ENCODE results near the gene CXXC5.

CXXC5 gene

DNA sequence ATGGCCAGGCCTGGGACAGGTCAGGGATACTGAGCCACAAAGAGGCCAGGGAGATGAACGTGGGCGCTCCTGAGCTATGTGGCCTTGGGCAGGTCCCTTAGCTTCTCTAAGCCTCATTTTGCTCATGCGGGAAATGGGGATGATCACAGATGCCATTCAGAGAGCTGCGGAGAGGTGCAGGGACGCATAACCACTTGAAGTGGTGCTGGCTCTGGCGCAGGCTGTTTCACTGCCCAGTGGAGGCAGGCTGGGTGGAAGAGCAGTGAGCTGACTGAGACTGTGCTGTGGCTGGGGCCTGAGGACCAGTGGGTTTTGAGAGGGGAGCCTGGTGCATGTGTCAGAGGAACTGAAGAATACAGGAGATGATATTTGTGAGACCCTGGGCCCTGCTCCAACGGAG is 18.4 kb downstream of the CXXC5 start:
- no peak for DNase-seq (ENCODE audit: low read depth)

DNA sequence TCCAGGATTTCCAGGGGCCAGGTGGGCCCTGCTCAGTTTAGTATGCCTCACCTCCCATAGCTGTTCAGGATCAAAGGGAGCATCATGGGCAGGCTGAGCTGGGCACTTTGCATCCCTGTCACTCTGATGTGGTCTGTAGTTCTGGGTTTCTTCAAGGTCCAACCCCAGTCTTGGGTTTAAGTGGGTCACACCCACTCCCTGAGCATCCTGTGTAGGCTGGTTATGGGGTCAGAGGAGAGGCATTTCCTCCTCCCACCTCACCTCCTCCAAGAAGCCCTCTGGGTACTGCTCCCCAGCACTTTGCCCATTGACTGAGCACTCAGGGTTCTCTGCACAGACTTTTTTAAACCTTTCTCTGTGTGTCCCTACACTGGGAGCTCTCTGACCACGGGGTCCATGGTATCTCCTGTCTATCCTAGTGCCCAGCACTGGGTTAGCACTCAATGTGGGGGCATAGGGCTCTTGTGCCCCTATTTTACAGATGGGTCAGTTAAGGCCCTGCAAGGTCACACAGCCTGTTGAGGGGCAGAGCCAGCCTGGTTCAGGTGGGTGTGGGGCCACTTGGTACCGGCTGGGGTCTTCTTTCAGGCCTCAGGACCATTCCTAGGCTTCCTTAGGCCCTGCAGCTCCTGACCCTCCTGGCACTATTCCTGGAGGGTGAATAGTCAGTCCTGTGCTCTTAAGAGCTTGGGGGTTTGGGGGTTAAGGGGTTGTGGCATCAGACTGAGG is 19.0 kb downstream of the CXXC5 start:
- no peak for DNase-seq (ENCODE audit: low read depth)

DNA sequence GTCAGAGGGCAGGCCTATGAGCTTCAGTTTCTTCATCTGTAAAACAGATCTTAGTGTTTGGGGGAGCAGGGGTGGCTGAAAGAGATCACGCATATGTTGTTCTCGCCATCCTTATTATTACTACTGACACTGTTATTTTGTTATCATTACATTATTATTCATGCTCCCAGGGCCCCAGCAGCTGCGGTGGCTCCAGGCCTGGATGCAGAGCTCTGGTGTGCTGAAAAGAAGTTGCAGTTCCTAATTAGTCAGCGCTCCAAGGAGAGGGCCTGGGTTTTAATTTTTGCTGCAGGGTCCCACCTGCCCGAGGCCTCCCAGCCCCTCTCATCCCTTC is 19.5 kb downstream of the CXXC5 start:
- peak; percentile 41 for DNase-seq (ENCODE audit: low read depth)

DNA sequence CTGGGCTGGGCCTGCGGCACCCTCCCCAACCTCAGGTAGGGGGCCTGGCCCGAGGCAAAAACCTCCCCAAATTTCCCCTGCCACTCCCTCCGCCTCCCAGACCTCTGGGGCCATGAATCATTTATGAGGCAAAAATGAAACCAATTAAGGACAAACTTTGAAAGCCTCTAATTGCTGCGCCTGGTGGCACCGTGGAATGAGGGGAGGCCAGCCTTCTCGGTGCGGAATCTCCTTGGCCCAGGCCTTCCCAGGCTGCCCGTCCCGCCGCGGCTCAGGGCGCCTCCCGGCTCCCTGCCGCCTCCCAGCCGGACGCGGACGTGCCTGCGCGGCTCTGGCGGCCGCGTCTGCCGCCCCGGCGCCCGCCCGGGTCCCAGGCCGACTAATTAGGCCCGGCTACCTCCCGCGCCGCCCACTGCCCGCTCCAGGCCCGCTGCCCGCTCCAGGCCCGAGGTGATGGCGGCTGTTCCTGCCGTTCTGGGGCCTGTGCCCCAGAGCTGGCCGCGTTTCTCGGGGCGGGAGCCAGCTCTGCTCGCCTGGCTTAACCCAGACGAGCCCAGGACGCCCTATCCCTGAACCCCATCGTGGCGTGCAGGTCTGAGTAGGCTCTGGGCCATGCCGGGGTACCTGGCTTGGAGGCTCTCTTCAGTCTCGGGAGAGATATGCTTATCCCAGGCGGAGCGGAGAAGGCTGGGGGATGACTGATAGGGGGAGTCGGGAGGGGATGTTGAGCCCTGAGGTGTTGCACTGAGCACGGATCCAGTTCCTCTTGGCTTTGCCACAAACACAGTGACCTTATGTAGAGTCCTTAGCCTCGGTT is 20.1 kb downstream of the CXXC5 start:
- DNase-seq (ENCODE audit: low read depth): no peak

DNA sequence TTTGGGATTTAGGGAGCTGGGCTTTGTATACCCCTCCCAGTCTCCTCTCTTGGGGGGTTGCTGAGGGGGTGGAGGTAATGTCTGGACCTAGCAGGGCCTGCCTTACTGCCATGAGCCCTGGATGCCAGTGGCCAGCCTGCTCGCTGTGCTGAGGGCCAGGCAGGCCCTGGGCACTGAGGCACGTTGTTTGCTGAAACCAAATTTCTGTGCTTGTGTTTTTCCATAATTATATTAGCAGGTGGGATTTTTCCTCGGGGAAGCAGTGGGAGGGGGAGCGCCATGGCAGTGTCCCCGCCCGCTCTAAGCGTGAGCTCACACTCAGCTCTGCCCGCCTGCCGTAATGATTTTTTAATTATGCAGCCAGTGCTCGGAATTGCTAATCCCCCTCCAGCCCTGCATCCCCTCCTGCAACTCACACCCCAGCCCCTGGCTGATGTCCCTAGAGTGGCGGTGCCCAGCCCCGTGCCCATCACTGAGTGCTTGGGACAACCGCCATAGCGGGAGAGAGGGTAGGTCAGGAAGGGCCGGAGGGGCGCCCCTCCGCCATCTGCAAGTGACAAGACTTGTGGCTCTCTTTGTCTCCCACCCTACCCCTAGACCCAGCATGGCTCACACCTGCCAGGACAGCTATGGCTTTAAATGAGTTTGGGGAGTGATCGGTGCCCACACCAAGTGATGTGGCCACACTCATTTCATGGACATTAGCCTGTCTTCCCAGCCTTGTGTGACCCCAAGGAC is 20.9 kb downstream of the CXXC5 start:
- no peak for DNase-seq (ENCODE audit: low read depth)

DNA sequence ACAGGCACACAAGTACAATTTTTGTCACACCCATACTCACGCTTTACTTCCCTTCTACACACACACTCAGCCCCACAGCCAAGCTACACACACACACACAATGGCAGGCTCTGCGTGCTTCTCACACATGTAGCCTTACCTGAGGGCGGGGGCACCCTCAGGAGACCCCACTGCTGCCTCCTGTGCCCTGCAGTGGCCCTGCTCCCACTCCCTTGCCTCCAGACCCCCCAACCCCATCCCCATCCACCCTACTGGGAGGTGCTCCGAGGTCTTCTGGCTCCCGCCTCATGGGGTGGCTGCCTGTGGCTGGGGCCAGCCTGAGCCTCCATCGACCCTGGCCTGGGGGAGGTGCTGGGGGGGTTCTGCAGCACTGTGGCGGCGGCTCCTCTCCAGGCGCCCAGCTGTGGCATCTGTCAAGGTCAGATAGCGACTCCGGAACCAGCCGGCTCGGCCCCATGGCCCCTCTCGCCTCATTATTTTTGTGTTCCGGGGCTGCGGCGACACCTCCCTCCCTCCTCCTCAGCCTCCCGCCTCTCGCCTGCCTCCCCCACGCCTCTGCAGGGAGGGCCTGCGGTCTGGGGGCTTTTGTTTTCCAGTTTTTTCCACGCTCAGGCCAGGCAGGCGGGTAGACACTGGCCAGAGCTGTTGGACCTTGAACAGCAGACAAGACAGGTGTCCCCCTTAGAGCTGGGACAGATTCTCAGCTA is 21.7 kb downstream of the CXXC5 start:
- DNase-seq (ENCODE audit: low read depth): no peak

DNA sequence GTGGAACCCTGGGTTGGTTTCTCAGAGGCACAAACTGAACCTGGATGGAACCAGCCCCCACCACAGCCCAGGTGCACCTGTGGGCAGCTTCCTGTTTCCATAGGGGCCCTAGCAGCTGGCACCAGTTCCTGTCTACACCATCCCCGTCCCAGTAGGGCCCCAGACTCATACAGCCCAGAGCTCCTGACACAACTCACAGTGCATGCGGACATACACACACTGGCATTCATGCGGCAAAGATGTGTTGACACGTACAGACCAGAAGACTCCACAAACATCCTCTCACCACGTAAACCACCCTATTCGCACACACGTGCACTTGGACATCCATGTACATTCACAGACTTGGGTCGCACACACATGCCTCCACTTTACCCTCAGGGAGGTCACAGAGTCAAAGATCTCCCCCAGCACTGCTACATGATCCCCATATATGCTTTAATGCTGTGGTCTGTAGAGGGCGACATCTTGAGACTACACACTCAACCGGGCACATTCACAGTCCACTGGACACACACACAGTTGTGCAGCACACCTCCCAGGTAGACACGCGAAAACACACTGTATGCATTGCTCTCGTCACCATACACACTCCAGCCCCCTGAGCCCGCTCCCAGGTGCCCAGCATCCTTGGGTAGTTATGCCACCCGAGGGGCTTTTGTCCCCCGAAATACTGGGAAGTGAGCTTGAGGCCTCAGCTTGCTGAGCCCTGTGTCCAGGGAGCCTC is 22.4 kb downstream of the CXXC5 start:
- DNase-seq (ENCODE audit: low read depth): no peak

DNA sequence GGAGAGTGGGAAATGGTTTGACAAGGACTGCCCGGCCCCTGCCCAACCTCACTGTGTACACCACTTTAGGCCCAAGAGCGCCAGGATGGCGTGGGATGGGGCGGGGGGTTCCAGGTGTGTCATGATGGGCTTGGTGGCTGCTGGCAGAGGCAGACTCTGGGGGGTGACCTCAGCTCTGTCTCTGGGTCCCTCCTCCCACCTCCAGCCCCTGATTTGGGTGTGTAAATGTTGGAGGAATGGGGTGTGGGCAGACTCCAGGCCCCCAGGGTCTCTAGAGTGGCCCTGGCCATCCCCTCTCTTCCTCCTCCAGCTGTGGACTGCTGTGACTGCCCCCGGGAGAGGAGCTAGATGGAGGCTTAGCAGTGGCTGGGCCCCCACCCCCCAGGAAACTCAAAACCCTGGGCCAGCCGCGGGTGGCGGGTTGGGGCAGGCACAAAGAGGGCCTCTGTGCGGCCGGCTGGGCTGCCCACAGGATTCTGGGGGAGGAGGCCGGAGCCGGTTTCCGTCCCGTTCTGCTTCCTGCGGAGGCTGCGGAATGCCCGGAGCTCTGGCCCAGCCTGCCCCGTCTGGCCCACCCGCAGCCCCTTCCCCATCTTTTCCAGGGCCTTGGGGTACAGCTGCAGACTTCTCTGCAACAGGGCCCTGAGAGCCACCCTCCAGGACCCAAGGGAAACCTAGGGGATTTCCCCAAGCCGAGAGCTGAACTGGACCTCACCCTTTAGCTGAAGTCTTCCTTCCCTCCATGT is 23.1 kb downstream of the CXXC5 start:
- no peak for DNase-seq (ENCODE audit: low read depth)

DNA sequence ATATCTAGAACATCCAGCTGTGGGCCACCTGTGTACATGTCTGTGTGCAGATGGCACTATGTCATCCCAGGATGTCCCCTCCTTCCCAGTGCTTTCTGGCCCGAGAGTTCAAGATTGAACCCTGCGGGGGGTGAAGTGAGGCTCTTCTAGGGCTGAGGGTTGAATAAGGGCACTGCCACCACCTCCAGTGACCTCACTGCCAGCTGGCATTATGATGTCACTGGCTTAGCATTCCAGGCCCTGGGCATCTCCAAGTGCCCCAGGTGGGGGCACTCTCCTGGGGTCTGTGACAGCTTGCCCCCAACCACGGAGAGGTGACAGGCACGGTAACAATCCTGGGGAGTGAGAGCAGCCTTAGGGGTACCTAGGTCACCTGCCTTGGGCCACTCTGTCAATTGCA is 27.1 kb downstream of the CXXC5 start:
- no peak for DNase-seq (ENCODE audit: low read depth)

DNA sequence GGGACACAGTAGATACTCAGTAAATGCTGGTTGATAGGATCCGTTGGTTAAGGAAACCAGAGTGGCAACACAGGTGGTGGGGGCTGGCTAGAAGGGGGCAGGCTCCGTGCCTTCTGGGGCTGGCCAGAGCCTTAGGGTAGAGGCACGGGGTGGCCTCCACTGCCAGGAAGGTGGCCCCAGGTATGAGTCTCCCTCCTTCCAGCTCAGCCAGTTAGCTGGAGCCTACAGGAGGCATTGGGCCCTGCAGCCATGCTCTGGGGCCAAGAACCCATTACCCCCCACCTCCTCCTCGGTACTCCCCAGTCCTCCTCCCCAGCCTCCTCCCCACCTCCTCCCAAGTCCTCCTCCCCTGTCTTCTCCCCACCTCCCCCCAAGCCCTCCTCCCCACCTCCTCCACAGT is 27.7 kb downstream of the CXXC5 start:
- no peak for DNase-seq (ENCODE audit: low read depth)

DNA sequence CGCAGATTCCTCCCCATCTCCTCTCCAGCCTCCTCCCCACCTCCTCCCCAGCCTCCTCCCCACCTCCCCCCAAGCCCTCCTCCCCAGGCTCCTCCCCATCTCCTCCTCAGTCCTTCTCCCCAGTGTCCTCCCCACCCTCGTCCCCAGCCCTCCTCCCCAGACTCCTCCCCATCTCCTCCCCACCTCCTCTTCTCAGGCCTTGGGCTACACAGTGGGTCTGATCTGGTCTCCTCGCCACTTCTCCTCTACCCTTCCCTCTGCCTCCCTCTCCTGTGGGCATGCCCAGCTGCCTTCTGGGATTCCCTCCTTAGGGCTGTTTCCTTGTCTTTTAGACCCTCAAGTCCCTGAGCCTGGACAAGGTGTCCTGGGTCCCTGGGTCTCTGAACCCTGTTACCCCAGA is 28.3 kb downstream of the CXXC5 start:
- no peak for DNase-seq (ENCODE audit: low read depth)

DNA sequence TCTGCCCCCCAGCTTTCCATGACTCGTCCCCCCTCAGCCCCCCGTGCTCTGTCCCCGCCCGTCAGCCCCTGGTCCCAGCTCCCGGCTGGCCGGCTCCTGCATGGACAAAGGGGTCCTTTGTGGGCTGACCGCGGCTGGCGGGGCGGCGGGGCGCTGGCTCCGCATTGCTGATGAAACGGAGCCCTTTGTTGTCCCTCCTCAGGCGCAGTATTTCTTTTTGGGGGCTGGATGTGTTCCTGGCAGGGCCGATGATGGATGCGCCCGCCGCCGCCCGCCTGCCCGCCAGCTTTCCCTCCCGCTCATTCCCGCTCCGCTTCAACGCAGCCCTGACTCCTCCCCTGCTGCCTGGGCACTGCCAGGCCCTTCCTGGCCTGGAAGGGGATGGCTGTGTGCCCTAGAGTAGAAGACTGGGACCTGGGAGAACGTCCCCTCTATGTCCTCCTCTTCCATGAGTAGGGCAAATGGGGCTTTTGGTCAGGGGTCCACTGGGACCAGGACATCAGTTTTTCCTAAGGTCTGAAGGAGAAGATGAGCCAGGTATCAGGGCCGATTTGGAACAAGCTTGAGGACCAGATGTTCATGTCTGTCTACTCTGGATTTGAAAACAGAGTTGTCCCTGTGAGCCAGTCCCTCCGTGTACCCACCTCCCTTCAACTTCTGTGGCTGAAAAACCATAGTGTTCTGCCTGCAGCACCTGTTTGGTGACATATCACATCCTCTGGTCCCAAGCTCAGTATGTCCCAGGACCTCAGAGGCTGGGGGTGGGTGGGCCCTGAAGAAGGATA is 29.0 kb downstream of the CXXC5 start:
- DNase-seq (ENCODE audit: low read depth): no peak

DNA sequence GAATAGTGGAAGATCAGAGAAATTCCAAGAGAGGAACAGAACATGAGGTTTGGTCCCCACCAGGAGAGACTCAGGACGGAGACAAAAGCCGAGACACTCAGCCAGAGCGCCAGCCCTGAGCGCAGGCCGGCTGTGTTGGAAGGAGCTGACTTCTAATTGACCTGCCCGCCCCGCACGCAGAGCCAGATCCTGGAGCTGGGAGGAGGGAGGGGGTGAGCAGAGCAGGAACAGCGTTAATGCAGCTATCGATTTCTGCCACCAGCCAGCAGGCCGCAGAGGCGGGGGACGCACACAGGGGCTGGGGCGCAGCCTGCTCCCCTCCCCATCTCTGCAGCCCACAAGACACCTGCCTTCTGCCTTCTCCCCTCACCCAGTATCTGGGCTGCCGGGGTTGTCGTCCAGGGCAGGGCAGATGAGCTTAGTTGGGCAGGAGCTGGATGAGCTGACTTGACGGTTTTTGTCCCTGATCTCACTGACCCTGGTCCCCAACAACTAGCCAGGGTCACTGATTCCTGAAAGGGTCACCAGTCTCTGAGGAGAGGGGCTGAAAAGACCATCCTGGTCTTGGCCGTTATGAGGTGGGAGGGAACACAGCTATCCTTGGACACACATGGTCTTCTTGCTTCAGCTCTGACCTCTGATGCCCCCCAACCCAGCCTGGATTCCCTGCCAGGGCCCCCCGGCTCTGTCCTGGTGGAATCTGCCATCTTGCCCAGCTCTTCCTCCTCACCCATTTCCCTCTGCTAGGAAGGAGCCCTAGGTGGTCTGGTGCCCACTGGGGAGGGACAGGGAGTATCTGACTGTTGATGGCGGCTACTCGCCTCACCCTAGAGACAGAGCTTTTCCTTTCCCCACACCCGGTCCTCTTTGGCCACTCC is 29.8 kb downstream of the CXXC5 start:
- no peak for DNase-seq (ENCODE audit: low read depth)

DNA sequence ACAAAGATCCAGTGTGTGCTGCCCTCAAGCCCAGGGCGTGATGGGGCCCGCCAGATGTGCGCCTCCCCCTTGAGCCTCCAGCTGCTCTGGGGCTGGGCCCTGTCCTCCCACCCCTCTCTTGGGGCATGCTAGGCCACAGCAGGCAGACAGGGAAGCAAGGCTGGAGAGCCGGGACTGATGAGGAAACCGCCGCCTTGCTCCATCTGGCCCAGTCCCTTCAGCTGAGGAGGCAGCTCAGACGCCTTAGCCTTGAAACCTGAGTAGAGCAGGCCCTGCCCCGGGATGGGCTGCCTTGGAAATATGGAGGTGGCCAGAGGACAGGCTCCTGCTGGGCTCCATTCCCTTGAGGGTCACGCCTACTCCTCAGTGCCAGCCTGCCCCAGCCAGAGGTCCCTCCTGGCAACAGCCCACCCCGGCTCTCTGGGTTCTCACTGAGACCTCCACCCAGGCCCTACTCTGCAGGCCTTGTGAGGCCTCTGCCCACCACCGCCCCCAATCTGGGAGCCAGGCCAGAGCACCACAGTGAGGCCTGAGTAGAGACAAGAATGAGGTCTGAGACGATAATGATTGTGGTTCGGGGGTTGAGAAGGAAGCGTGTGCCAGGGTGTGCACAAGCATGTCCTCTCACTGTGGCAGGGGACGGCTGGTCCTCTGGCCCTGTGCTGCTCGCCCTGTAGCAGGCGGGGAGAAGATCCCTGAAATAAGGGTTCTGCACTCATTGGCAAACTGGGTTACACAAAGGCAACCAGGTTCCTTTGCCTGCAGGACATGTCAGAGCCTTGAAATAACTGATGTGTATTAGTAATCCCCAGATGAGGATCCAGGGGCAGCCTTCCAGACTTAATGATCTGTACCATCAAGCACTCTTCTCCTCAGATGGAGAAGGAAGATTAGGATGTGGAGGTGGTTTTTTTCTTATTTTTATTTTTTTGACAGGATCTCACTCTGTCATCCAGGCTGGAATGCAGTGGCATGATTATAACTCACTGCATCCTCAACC is 30.9 kb downstream of the CXXC5 start:
- no peak for DNase-seq (ENCODE audit: low read depth)

DNA sequence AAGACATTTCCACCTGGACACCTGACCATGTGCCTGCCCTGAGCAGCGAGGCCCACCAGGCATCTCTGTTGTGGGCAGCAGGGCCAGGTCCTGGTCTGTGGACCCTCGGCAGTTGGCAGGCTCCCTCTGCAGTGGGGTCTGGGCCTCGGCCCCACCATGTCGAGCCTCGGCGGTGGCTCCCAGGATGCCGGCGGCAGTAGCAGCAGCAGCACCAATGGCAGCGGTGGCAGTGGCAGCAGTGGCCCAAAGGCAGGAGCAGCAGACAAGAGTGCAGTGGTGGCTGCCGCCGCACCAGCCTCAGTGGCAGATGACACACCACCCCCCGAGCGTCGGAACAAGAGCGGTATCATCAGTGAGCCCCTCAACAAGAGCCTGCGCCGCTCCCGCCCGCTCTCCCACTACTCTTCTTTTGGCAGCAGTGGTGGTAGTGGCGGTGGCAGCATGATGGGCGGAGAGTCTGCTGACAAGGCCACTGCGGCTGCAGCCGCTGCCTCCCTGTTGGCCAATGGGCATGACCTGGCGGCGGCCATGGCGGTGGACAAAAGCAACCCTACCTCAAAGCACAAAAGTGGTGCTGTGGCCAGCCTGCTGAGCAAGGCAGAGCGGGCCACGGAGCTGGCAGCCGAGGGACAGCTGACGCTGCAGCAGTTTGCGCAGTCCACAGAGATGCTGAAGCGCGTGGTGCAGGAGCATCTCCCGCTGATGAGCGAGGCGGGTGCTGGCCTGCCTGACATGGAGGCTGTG is 32.4 kb downstream of the CXXC5 start:
- no peak for DNase-seq (ENCODE audit: low read depth)

DNA sequence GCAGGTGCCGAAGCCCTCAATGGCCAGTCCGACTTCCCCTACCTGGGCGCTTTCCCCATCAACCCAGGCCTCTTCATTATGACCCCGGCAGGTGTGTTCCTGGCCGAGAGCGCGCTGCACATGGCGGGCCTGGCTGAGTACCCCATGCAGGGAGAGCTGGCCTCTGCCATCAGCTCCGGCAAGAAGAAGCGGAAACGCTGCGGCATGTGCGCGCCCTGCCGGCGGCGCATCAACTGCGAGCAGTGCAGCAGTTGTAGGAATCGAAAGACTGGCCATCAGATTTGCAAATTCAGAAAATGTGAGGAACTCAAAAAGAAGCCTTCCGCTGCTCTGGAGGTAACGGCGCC is 32.9 kb downstream of the CXXC5 start:
- no peak for DNase-seq (ENCODE audit: low read depth)

DNA sequence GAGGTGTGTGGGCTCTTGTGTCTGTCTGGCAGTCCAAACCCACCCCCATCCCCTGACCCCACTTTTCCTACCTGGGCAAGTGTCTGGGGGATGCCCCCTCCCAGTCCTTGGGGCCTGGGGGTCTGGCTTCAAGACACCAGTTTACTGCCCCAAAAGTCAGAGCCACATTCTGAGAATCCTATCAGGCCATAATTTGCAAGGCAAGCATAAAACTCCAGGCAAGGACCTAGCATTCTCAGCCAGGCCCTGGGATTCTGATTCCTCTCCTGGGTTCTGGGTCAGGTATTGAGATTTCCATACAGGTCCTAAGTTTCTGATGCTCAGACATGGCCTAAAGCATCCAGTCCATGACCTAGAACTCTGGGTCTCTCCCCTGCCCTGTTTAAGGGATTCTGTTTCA is 33.3 kb downstream of the CXXC5 start:
- DNase-seq (ENCODE audit: low read depth): no peak

Measured in stromal cell of bone marrow (primary cell).